ENCODE data around the gene CYTH2.

Gene CYTH2

DNA sequence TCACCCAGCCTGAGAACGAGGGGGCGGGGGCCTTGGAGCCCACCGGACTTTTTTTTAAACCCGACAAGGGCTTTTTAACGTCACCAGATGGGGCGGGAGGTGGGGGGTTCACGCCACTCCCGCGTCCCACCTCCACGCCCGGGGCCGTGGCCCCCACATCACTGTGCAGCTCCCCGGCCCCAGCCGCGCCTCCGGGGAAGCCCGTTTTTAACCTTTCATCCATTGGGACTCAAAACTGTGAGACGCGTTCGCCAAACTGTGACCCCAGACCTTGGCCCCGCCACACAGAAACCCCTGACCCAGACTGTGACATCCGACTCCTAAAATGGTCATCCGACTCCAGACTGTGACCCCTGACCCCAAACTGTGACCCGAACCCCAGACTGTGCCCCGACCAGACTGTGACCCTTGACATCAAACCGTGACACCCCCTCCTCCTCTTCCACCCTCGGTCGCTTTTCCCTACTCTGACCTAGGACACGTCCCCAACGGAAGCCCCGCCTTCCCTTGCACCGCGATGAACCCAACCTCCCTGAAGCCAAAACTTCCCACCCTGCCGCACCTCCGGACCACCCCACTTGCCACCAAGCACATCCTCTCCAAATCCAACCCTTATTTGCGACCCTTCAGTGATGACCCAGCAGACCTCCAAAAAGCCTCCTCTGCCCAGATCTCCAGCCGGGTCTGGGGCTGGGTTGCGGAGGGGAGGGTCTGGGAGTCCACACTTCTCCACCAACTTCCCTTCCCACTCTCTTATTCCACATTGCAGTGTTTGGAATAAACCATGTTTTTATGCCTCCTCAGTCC lies 24.8 kb upstream of the CYTH2 start:
- H3K36me3 ChIP-seq (ENCODE audit: control insufficient read depth in 2 of 2, insufficient read depth in 2 of 2, low read length in 2 of 2): peaks cover 7 to 9% of the 10 kb centered on the region in 2 donors
- peaks cover 26% of the 10 kb centered on the region for H3K4me1 ChIP-seq (ENCODE audit: control insufficient read depth, insufficient read depth, low read length)
- no peaks in the 10 kb centered on the region for H3K9me3 ChIP-seq (ENCODE audit: control insufficient read depth in 2 of 2, low read length in 2 of 2)
- H3K27ac ChIP-seq (ENCODE audit: low read length): no peak overlapping the region
- H3K4me3 ChIP-seq (ENCODE audit: low read length in 2 of 2): peak overlapping the region in 1 of 2 donors; percentile 97
- no peak overlapping the region for H3K9ac ChIP-seq (ENCODE audit: low read length in 2 of 2)
- H3K27me3 ChIP-seq (ENCODE audit: control insufficient read depth in 1 of 2, insufficient read depth in 2 of 2, low read length in 2 of 2): peaks cover 26 to 28% of the 10 kb centered on the region in 2 donors

DNA sequence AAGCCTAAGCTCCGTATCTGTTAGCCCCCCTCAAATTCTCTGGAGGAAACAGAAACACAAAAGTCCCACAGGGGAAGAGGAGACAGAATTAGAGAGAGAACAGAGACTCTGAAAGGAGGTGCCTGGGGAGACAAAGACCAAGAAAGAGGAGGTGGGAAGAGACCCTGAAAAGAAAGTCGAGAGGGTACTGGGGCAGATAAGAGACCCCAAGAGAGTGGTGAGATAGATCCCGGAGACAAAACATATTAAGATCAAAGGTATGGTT lies 24.3 kb upstream of the CYTH2 start:
- Histone ChIP-seq H3K27me3 (ENCODE audit: control insufficient read depth in 1 of 2, insufficient read depth in 2 of 2, low read length in 2 of 2) (peaks cover 24 to 25% of the 10 kb centered on the region in 2 donors), H3K9me3 (ENCODE audit: control insufficient read depth in 2 of 2, low read length in 2 of 2) (no peaks in the 10 kb centered on the region), H3K9ac (ENCODE audit: low read length in 2 of 2) (peak overlapping the region in 1 of 2 donors; percentile 95), H3K27ac (ENCODE audit: low read length) (no peak overlapping the region), H3K36me3 (ENCODE audit: control insufficient read depth in 2 of 2, insufficient read depth in 2 of 2, low read length in 2 of 2) (peaks cover 9 to 11% of the 10 kb centered on the region in 2 donors), H3K4me1 (ENCODE audit: control insufficient read depth, insufficient read depth, low read length) (peaks cover 26% of the 10 kb centered on the region), H3K4me3 (ENCODE audit: low read length in 2 of 2) (peak overlapping the region; percentile 89 to 97)

DNA sequence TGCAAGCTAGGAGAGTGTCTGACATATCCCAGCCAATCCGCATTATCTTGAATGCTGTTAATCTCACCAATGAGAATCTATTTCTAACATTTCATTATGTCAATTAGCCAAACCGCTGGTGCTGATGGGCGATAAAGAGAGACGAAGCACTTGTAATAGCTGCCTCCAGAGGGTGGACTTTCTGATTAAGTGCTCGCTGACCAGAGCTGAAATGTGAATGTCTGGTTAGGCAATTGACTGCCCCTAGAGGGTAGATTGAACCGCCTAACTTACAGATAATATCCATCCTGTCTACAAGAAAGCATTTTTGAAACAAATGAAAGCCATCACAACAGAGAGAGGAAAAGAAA lies 23.9 kb upstream of the CYTH2 start:
- H3K4me3 ChIP-seq (ENCODE audit: low read length in 2 of 2): peak overlapping the region; percentile 89 to 97
- H3K9ac ChIP-seq (ENCODE audit: low read length in 2 of 2): peak overlapping the region; percentile 95 to 97
- peaks cover 26% of the 10 kb centered on the region for H3K4me1 ChIP-seq (ENCODE audit: control insufficient read depth, insufficient read depth, low read length)
- no peaks in the 10 kb centered on the region for H3K9me3 ChIP-seq (ENCODE audit: control insufficient read depth in 2 of 2, low read length in 2 of 2)
- peaks cover 11 to 12% of the 10 kb centered on the region in 2 donors for H3K36me3 ChIP-seq (ENCODE audit: control insufficient read depth in 2 of 2, insufficient read depth in 2 of 2, low read length in 2 of 2)
- H3K27me3 ChIP-seq (ENCODE audit: control insufficient read depth in 1 of 2, insufficient read depth in 2 of 2, low read length in 2 of 2): peaks cover 23 to 25% of the 10 kb centered on the region in 2 donors
- H3K27ac ChIP-seq (ENCODE audit: low read length): peak overlapping the region; percentile 82

DNA sequence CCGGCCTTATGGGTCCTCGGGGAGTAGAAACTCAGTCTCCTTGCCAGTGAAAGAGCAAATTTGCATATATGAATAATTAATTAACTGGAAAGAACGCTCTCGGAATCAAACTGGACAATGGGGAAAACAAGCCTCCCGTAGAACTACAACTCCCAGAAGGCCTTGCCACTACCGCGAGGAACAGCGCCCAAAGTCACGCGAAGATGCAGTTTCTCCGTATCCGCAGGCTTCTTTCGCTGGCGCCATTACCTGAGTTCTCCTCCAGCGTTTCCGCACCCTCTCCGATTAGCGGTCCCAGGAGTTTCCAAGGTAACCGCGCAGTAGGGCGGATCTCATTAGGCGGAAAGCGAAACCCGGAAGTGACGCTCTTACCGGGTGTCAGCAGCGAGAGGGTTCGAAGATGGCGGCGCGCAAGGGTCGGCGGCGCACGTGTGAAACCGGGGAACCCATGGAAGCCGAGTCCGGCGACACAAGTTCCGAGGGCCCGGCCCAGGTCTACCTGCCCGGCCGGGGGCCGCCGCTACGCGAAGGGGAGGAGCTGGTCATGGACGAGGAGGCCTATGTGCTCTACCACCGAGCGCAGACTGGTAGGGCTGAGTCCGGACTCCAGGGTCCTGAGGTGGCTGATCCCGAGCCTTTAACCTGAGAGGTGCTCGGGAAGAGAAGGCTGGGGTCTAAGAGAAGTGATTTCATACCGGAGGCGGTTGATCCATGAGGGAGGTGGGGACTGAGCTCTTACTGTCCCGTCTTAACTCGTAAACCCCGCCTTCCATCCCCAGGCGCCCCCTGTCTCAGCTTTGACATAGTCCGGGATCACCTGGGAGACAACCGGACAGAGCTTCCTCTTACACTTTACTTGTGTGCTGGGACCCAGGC lies 23.3 kb upstream of the CYTH2 start, which contains the start of gene GRWD1:
Gene GRWD1, plus strand, starts transcription at position 378 of the 876 bp plus-strand sequence. Its CDS starts 23 bp downstream, at position 401.
- Histone ChIP-seq H3K9ac (ENCODE audit: low read length in 2 of 2) (peak within 1 kb of the TSS; percentile 95 to 97), H3K4me1 (ENCODE audit: control insufficient read depth, insufficient read depth, low read length) (peaks cover 26% of the 10 kb centered on the region), H3K27ac (ENCODE audit: low read length) (peak within 1 kb of the TSS; percentile 82), H3K9me3 (ENCODE audit: control insufficient read depth in 2 of 2, low read length in 2 of 2) (no peaks in the 10 kb centered on the region), H3K27me3 (ENCODE audit: control insufficient read depth in 1 of 2, insufficient read depth in 2 of 2, low read length in 2 of 2) (peaks cover 19 to 23% of the 10 kb centered on the region in 2 donors), H3K36me3 (ENCODE audit: control insufficient read depth in 2 of 2, insufficient read depth in 2 of 2, low read length in 2 of 2) (peaks cover 15 to 16% of the 10 kb centered on the region in 2 donors), H3K4me3 (ENCODE audit: low read length in 2 of 2) (peak within 1 kb of the TSS; percentile 89 to 97)

DNA sequence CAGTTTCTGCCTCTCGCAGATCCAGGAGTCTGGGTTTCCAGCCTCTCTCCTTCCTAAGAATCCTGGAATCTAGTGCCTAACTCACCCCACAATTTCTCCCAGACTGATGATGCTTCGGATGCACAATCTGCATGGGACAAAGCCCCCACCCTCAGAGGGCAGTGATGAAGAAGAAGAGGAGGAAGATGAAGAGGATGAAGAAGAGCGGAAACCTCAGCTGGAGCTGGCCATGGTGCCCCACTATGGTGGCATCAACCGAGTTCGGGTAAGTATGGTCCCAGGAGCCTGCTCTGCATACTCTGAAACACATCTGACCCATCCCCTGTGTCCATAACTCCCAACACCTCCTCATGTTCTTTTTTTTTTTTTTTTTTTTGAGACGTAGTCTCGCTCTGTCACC lies 22.6 kb upstream of the CYTH2 start:
- Histone ChIP-seq H3K36me3 (ENCODE audit: control insufficient read depth in 2 of 2, insufficient read depth in 2 of 2, low read length in 2 of 2) (peaks cover 16 to 21% of the 10 kb centered on the region in 2 donors), H3K9ac (ENCODE audit: low read length in 2 of 2) (peak overlapping the region; percentile 95 to 97), H3K9me3 (ENCODE audit: control insufficient read depth in 2 of 2, low read length in 2 of 2) (no peaks in the 10 kb centered on the region), H3K27ac (ENCODE audit: low read length) (no peak overlapping the region), H3K27me3 (ENCODE audit: control insufficient read depth in 1 of 2, insufficient read depth in 2 of 2, low read length in 2 of 2) (peaks cover 15 to 19% of the 10 kb centered on the region in 2 donors), H3K4me1 (ENCODE audit: control insufficient read depth, insufficient read depth, low read length) (peaks cover 26% of the 10 kb centered on the region), H3K4me3 (ENCODE audit: low read length in 2 of 2) (peak overlapping the region; percentile 89 to 97)

DNA sequence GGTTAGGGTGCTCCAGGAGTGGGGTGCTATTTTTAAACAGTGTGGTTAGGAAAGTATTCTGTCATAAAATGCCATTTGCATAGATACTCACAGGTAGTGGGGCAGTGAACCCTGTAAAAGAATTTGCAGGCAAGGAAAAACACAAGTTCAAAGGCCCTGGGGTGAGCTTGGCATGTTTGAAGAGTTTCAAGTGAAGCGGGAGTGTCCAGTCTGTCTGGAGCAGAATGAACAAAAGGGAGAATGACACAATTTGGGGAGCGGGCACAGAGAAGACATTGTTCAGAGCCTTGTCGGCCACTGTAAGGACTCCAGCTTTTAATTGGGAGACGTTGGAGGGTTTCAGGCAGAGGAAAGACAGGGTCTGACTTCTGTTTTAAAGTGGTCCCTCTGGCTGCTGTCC lies 20.6 kb upstream of the CYTH2 start:
- Histone ChIP-seq H3K9me3 (ENCODE audit: control insufficient read depth in 2 of 2, low read length in 2 of 2) (no peaks in the 10 kb centered on the region), H3K36me3 (ENCODE audit: control insufficient read depth in 2 of 2, insufficient read depth in 2 of 2, low read length in 2 of 2) (peaks cover 24 to 33% of the 10 kb centered on the region in 2 donors), H3K4me3 (ENCODE audit: low read length in 2 of 2) (no peak overlapping the region), H3K9ac (ENCODE audit: low read length in 2 of 2) (no peak overlapping the region), H3K4me1 (ENCODE audit: control insufficient read depth, insufficient read depth, low read length) (peaks cover 22% of the 10 kb centered on the region), H3K27me3 (ENCODE audit: control insufficient read depth in 1 of 2, insufficient read depth in 2 of 2, low read length in 2 of 2) (peaks cover 7 to 10% of the 10 kb centered on the region in 2 donors), H3K27ac (ENCODE audit: low read length) (no peak overlapping the region)

DNA sequence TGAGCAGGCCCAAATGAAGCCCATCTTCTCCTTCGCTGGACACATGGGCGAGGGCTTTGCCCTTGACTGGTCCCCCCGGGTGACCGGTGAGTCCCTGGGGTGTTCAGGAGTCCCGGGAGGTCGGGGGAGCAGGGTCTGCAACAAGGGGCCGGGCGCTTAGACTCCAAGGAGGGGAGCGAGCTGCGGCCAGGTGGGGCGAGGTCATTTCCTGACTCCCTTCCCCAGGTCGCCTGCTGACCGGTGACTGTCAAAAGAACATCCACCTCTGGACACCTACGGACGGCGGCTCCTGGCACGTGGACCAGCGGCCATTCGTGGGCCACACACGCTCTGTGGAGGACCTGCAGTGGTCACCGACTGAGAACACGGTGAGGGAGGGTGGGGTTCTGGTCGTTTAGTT lies 18.7 kb upstream of the CYTH2 start:
- no peak overlapping the region for H3K4me3 ChIP-seq (ENCODE audit: low read length in 2 of 2)
- no peaks in the 10 kb centered on the region for H3K27me3 ChIP-seq (ENCODE audit: control insufficient read depth in 1 of 2, insufficient read depth in 2 of 2, low read length in 2 of 2)
- H3K27ac ChIP-seq (ENCODE audit: low read length): no peak overlapping the region
- H3K9me3 ChIP-seq (ENCODE audit: control insufficient read depth in 2 of 2, low read length in 2 of 2): no peaks in the 10 kb centered on the region
- H3K4me1 ChIP-seq (ENCODE audit: control insufficient read depth, insufficient read depth, low read length): peaks cover 8% of the 10 kb centered on the region
- H3K36me3 ChIP-seq (ENCODE audit: control insufficient read depth in 2 of 2, insufficient read depth in 2 of 2, low read length in 2 of 2): peaks cover 27 to 33% of the 10 kb centered on the region in 2 donors
- H3K9ac ChIP-seq (ENCODE audit: low read length in 2 of 2): no peak overlapping the region

DNA sequence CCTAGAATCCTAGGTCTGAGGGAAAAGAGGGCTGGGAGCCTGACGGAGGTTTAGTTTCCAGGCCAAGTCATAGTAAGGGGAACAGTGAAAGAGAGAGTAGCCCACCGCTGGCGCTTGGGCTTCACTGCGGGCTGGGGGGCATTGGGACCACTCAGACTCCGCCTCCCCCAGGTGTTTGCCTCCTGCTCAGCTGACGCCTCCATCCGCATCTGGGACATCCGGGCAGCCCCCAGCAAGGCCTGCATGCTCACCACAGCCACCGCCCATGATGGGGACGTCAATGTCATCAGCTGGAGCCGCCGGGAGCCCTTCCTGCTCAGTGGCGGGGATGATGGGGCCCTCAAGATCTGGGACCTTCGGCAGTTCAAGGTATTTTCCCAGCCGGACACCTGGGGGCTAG lies 18.3 kb upstream of the CYTH2 start:
- no peak overlapping the region for H3K27ac ChIP-seq (ENCODE audit: low read length)
- H3K9ac ChIP-seq (ENCODE audit: low read length in 2 of 2): no peak overlapping the region
- H3K27me3 ChIP-seq (ENCODE audit: control insufficient read depth in 1 of 2, insufficient read depth in 2 of 2, low read length in 2 of 2): no peaks in the 10 kb centered on the region
- no peaks in the 10 kb centered on the region for H3K9me3 ChIP-seq (ENCODE audit: control insufficient read depth in 2 of 2, low read length in 2 of 2)
- H3K4me1 ChIP-seq (ENCODE audit: control insufficient read depth, insufficient read depth, low read length): peaks cover 8% of the 10 kb centered on the region
- H3K36me3 ChIP-seq (ENCODE audit: control insufficient read depth in 2 of 2, insufficient read depth in 2 of 2, low read length in 2 of 2): peaks cover 29 to 33% of the 10 kb centered on the region in 2 donors
- H3K4me3 ChIP-seq (ENCODE audit: low read length in 2 of 2): no peak overlapping the region

DNA sequence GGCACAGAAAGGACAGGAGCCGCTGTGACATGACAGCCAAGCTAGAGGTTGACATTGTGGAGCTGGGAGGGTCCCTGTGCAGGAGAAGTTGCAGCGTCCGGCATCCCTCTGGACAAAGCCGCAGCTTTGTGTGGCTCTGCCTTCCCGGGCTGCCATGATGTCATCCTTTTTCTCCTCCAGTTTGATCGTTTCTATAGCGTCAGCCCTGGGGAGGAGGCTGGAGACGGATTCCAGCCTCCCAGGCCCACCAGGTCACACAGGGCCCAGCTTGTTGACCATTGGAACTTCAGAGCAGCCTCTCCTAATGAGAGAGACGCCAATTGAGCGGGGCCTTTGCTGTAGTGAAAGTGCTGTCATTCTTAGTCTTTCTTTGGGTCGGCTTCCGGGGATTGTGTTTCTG lies 17.5 kb upstream of the CYTH2 start:
- Histone ChIP-seq H3K4me1 (ENCODE audit: control insufficient read depth, insufficient read depth, low read length) (peaks cover 3% of the 10 kb centered on the region), H3K27ac (ENCODE audit: low read length) (no peak overlapping the region), H3K4me3 (ENCODE audit: low read length in 2 of 2) (no peak overlapping the region), H3K9ac (ENCODE audit: low read length in 2 of 2) (no peak overlapping the region), H3K27me3 (ENCODE audit: control insufficient read depth in 1 of 2, insufficient read depth in 2 of 2, low read length in 2 of 2) (no peaks in the 10 kb centered on the region), H3K36me3 (ENCODE audit: control insufficient read depth in 2 of 2, insufficient read depth in 2 of 2, low read length in 2 of 2) (peaks cover 29 to 33% of the 10 kb centered on the region in 2 donors), H3K9me3 (ENCODE audit: control insufficient read depth in 2 of 2, low read length in 2 of 2) (no peaks in the 10 kb centered on the region)

DNA sequence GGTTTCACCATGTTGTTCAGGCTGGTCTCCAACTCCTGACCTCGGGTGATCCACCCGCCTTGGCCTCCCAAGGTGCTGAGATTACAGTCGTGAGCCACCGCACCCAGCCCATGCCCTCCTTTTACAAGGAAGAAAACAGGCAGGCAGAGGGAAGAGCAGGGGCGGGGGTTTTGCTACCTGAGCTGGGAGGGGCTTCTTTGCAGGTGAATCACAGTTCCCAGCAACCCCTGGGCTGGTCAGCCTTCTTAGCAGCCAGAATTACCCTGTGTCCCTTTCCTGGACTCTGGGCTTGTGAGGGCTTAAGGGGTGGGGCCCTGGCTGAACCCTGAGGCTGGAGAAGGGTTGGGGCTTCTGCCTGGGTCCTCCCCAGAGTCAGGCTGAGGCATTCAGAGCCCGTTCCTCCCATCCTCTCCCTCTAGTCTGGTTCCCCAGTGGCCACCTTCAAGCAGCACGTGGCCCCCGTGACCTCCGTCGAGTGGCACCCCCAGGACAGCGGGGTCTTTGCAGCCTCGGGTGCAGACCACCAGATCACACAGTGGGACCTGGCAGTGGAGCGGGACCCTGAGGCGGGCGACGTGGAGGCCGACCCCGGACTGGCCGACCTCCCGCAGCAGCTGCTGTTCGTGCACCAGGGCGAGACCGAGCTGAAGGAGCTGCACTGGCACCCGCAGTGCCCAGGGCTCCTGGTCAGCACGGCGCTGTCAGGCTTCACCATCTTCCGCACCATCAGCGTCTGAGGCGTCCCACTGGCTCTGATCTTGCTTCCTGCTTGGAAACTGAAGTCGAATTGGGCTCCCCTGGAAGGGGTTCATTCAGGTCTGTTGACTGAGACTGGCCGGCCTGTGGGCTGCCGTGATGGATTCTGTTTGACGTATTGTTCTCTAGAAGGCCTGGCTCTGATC lies 16.6 kb upstream of the CYTH2 start:
- no peak overlapping the region for H3K4me3 ChIP-seq (ENCODE audit: low read length in 2 of 2)
- no peaks in the 10 kb centered on the region for H3K4me1 ChIP-seq (ENCODE audit: control insufficient read depth, insufficient read depth, low read length)
- H3K27me3 ChIP-seq (ENCODE audit: control insufficient read depth in 1 of 2, insufficient read depth in 2 of 2, low read length in 2 of 2): no peaks in the 10 kb centered on the region
- peaks cover 29 to 31% of the 10 kb centered on the region in 2 donors for H3K36me3 ChIP-seq (ENCODE audit: control insufficient read depth in 2 of 2, insufficient read depth in 2 of 2, low read length in 2 of 2)
- no peaks in the 10 kb centered on the region for H3K9me3 ChIP-seq (ENCODE audit: control insufficient read depth in 2 of 2, low read length in 2 of 2)
- no peak overlapping the region for H3K27ac ChIP-seq (ENCODE audit: low read length)
- H3K9ac ChIP-seq (ENCODE audit: low read length in 2 of 2): no peak overlapping the region
